ENCODE results near the gene FBXL17.

FBXL17 gene

GRCh38 chr5:108264533-108264932 is 117.4 kb downstream of the FBXL17 start:
- in situ Hi-C loops (cut with HindIII; ENCODE audit: low pct_ligation_motif_present, low pct_unique_long_range_greater_than_20kb, low sequenced_read_pairs), result no loop called here
- no peak for DNase-seq

GRCh38 chr5:108263338-108263737 is 118.6 kb downstream of the FBXL17 start:
- no peak for DNase-seq
- in situ Hi-C loops (cut with HindIII; ENCODE audit: low pct_ligation_motif_present, low pct_unique_long_range_greater_than_20kb, low sequenced_read_pairs), result no loop called here

DNA sequence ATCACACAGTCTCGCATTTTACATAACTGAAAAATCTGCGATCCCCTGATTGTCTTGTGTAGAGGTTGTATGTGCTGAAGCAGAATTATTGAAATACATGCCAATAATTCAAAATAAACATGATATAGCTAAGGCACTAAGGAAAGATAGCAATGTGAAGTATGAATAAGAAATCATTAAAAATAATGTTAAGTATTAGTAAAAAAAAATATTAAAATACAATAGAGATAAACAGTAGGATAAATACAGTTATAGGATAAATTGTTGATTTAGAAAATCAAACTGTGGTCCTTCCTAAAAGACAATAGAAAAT is 121.1 kb downstream of the FBXL17 start:
- in situ Hi-C loops (cut with HindIII; ENCODE audit: low pct_ligation_motif_present, low pct_unique_long_range_greater_than_20kb, low sequenced_read_pairs), result no loop called here
- no peak for DNase-seq

GRCh38 chr5:108260117-108260857 is 121.6 kb downstream of the FBXL17 start:
- DNase-seq, result peak; percentile 78
- in situ Hi-C loops (cut with HindIII; ENCODE audit: low pct_ligation_motif_present, low pct_unique_long_range_greater_than_20kb, low sequenced_read_pairs), result no loop called here

- in situ Hi-C loops (cut with HindIII; ENCODE audit: low pct_ligation_motif_present, low pct_unique_long_range_greater_than_20kb, low sequenced_read_pairs), result no loop called here
- DNase-seq, result no peak
Observed at GRCh38 chr5:108259306-108259705, 122.6 kb downstream of the FBXL17 start.

GRCh38 chr5:108257996-108258395 is 123.9 kb downstream of the FBXL17 start:
- DNase-seq, result no peak
- in situ Hi-C loops (cut with HindIII; ENCODE audit: low pct_ligation_motif_present, low pct_unique_long_range_greater_than_20kb, low sequenced_read_pairs), result no loop called here

DNA sequence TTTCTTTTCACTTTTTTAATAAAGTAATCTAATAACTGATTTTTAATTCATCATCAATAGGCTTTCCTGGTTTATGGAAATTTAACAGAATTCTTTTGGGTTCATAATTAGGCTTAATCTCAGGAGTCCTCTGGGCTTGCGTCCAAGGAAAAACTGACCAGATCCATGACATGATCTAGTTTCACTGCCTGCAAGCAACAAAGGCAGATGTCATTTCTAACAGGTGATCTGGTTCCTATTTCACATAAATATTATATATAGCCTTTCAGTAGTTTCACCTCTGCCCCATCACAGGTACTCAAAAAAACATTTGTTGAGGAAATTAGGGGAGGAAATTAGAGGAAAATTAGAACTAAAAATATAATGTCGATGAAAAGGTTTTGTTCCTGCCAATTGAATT is 126.4 kb downstream of the FBXL17 start:
- DNase-seq, result no peak

GRCh38 chr5:108251350-108251749 is 130.5 kb downstream of the FBXL17 start:
- DNase-seq, result no peak
- in situ Hi-C loops (cut with HindIII; ENCODE audit: low pct_ligation_motif_present, low pct_unique_long_range_greater_than_20kb, low sequenced_read_pairs), result no loop called here

More for the DNA sequence above, 126.4 kb downstream of the FBXL17 start:
- in situ Hi-C loops (cut with HindIII; ENCODE audit: low pct_ligation_motif_present, low pct_unique_long_range_greater_than_20kb, low sequenced_read_pairs), result no loop called here

- in situ Hi-C loops (cut with HindIII; ENCODE audit: low pct_ligation_motif_present, low pct_unique_long_range_greater_than_20kb, low sequenced_read_pairs), result no loop called here
- no peak for DNase-seq
Observed at GRCh38 chr5:108249785-108250426, 132.0 kb downstream of the FBXL17 start.

GRCh38 chr5:108249095-108249784 is 132.7 kb downstream of the FBXL17 start:
- in situ Hi-C loops (cut with HindIII; ENCODE audit: low pct_ligation_motif_present, low pct_unique_long_range_greater_than_20kb, low sequenced_read_pairs), result no loop called here
- DNase-seq, result no peak

DNA sequence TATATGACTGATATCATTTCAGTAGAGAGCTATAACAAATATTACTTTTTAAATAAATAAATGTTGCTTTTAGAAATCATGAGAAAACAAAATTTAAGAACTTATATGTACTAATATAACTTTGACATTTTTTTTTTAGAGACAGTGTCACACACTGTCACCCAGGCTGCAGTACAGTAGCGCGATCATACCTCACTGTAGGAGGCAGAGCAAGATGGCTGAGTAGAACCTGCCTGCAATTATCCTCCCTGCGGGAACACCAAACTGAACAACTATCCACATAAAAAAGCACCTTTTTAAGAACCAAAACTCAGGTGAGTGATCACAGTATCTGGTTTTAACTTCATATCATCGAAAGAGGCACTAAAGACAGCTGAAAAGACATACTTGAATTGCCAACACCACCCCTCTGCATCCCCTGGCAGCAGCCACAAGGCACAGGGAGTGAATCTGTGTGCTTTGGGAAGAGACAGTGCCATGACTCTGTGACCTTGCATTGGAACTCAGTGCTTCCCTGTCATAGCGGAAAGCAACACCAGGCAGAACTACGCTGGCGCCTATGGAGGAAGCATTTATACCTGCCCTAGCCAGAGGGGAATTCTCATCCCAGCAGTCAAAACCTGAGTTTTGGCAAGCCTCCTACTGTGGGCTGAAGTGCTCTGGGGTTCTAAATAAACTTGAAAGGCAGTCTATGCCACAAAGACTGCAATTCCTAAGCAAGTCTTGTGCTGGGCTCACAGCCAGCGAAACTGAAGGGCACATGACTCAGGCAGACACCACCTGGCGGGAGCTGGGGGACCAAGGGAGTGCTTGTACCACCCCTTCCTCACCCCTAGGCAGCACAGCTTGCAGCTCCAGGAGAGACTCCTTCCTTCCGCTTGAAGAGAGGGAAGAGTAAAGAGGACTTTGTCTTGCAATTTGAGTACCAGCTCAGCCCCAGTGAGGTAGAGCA is 142.7 kb downstream of the FBXL17 start:
- DNase-seq, result no peak
- in situ Hi-C loops (cut with HindIII; ENCODE audit: low pct_ligation_motif_present, low pct_unique_long_range_greater_than_20kb, low sequenced_read_pairs), result no loop called here

- in situ Hi-C loops (cut with HindIII; ENCODE audit: low pct_ligation_motif_present, low pct_unique_long_range_greater_than_20kb, low sequenced_read_pairs), result no loop called here
Observed at GRCh38 chr5:108238461-108238860, 143.4 kb downstream of the FBXL17 start.

GRCh38 chr5:108233617-108234155 is 148.2 kb downstream of the FBXL17 start:
- no peak for DNase-seq
- in situ Hi-C loops (cut with HindIII; ENCODE audit: low pct_ligation_motif_present, low pct_unique_long_range_greater_than_20kb, low sequenced_read_pairs), result no loop called here

More at GRCh38 chr5:108238461-108238860, 143.4 kb downstream of the FBXL17 start:
- DNase-seq, result no peak

- DNase-seq, result no peak
- in situ Hi-C loops (cut with HindIII; ENCODE audit: low pct_ligation_motif_present, low pct_unique_long_range_greater_than_20kb, low sequenced_read_pairs), result no loop called here
Observed at GRCh38 chr5:108232805-108233204, 149.1 kb downstream of the FBXL17 start.

DNA sequence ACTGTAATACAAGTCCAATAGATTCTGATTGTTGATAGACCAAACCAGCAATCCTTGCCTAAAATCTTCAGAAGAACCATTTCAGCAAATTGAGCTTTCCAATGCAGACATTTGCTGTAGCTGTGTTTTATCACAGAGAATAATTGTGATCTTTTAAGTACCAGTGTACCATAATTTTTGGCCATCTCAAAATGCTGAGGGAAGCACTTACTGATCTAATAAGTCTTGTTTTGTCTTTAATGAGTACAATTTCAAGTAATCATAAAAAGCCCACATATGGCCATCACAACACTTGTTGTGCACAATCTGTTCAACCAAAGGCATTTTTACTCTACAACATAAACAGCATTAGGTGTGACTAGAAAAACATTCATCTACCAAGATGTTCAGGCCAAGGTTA is 159.9 kb downstream of the FBXL17 start:
- DNase-seq, result no peak
- in situ Hi-C loops (cut with HindIII; ENCODE audit: low pct_ligation_motif_present, low pct_unique_long_range_greater_than_20kb, low sequenced_read_pairs), result no loop called here

DNA sequence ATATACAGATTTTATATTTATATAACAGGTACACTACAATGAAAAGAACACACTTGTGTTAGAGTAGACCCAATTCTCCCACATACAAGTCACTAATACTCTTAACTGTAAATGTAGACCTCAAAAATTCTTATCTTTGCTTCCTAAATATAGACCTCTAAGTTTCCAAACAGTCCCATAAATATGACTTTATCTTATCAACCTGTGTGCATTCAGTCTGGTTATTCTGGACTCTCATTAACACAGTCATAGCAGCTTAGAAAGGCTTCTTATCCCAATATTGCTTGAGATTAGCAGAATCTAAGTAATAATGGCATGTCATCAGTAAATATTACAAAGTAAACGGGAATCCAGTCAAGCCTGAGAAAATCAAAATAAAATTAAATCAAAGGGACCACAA is 161.1 kb downstream of the FBXL17 start:
- DNase-seq, result no peak
- in situ Hi-C loops (cut with HindIII; ENCODE audit: low pct_ligation_motif_present, low pct_unique_long_range_greater_than_20kb, low sequenced_read_pairs), result no loop called here

DNA sequence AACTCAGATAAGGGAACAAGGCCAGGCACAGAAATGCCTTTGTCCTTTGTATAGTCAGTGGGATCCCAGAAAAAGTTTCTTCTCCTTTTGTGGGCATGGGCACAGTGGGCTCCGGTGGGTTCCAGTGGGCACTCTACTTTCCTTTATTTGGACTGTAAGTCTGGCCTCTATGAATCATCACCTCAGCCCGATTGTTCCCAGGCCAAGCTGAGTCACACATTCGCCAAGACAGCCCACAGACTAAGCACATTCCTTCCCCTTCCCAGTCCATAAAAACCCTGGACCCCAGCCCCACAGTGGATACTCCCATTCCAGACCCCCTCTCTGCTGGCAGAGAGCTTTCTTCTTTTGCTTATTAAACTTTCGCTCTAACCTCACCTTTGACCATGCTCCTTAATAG is 165.0 kb downstream of the FBXL17 start:
- in situ Hi-C loops (cut with HindIII; ENCODE audit: low pct_ligation_motif_present, low pct_unique_long_range_greater_than_20kb, low sequenced_read_pairs), result no loop called here
- peak; percentile 55 for DNase-seq

GRCh38 chr5:108214857-108215256 is 167.0 kb downstream of the FBXL17 start:
- no peak for DNase-seq
- in situ Hi-C loops (cut with HindIII; ENCODE audit: low pct_ligation_motif_present, low pct_unique_long_range_greater_than_20kb, low sequenced_read_pairs), result no loop called here

All from ACHN (cell line).